T-helper 1 cell (primary cell): ENCODE results near the gene STK39.

Experiments used
- DNase-seq, 5 donors: peaks; one replicate each; pipeline ENCODE4 v3.0.0-alpha.2; 2012 to 2020

The STK39 gene

DNA sequence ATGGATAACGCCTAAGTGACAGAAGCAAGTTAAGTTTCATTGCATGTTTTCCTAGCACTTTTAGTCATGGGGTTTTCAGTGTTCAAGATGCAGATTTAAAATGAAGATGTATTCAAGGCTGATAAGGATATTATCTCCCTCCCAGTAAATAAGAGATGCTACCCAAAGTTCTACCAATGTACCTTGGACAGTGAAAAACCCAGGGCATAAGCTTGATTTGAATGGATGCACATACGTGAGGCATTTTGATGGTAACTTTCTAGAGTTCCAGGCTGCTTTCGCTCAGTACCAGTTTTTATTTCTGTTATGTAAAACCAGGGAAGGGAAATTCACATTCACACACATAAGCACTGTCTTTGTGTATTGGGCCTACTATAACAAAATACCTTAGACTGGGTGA is 90.3 kb downstream of the STK39 start:
- no peak for DNase-seq

DNA sequence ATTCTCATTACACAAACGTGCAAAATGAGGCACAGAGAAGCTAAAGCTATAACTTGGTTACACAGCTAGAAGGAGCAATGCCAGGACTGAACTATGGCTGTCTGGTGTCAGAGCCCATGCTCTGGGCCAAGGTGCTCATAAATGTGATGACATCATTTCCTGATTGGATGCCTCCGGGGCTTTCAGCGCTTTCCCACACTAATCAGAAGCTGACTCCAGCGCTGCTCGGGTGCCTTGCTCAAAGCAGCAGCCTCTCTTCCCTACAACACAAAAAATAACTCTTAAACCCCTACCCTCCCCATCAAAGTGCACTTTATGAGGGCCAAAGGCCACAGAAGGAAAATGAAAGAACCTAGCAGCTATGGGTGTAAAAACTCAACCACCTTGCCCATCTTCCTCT is 90.7 kb downstream of the STK39 start:
- no peak for DNase-seq

DNA sequence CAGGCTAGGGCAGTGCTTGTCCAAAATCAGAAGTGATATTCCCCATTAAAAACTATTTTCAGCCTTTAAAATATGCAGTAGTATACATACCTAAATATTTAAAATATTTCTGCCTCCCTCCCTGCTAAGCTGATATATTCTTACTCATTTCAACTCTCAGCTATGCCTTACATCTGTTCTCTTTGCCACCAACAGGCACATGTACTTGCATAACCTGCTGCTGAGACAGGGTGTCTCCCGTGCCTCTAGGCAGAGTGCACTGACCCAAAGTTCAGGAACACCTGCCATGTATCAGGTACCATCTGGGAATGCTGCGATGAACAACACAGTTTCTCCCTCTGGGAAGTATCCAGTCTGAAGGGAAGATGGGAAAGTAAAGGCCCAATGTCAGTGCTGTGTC is 91.7 kb downstream of the STK39 start:
- DNase-seq, result no peak

DNA sequence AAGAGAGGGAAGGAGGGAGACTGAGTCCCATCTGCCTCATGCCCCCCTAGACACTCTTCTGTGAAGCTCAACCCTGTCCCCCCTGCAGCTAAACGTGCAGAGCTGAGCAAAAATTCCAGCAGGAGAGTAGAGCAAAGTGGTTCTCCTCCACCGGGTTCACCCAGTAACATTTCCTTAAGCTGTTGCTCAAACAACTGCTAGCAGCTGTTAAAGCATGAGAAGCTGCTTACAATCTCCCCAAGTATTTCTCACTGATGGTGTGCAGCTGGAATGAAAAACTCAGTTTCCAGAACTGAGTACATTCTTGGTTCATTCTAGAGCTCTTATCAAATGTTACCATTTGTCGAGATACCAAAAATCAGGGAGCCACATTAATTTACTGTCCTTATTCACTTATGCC is 92.3 kb downstream of the STK39 start:
- DNase-seq, result no peak

DNA sequence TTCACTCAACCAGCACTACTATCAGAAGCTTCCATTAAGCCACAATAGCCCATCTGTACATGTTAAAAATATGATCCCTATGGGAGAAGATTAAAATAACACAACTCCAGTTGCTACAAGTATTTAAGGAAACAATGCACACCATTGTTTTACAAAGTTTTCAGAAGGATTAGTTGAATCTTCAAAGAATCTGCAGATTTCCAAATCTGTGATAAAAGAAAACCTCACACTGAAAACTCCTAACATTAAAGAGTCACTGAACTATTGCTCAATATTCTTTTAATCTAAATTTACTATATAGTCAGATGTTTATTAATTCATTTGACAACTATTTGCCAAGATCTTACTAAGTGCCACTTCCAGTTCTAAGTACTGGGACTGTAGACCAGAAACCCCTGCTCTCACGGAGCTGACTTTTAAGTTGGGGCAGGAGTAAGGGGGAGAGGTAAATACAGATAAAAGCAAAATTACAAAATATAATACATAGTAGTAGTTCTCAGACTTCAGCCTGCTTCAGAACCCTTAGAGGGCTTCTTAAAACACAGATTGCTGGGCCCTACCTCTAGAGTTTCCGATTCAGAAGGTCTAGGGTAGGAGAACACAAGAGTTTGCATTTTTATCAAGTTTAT is 94.4 kb downstream of the STK39 start:
- no peak for DNase-seq

DNA sequence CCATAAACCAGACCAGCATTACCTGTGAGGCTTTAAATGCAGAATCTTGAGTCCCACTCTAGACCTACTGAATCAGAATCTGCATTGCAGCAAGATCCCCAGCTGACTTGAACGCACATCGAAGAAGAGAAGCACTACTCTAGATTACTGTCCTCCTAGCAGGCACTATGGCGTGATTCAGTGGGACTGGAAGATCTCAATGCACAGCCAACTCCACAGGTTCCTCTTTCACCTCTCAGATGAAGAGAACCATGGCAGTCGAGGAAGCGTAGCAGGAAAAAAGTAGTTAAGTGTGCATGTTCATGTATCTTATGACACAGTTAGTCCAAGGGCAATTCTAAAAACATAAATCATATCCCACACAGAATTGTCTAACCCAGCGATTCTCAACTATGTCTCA is 97.4 kb downstream of the STK39 start:
- no peak for DNase-seq

DNA sequence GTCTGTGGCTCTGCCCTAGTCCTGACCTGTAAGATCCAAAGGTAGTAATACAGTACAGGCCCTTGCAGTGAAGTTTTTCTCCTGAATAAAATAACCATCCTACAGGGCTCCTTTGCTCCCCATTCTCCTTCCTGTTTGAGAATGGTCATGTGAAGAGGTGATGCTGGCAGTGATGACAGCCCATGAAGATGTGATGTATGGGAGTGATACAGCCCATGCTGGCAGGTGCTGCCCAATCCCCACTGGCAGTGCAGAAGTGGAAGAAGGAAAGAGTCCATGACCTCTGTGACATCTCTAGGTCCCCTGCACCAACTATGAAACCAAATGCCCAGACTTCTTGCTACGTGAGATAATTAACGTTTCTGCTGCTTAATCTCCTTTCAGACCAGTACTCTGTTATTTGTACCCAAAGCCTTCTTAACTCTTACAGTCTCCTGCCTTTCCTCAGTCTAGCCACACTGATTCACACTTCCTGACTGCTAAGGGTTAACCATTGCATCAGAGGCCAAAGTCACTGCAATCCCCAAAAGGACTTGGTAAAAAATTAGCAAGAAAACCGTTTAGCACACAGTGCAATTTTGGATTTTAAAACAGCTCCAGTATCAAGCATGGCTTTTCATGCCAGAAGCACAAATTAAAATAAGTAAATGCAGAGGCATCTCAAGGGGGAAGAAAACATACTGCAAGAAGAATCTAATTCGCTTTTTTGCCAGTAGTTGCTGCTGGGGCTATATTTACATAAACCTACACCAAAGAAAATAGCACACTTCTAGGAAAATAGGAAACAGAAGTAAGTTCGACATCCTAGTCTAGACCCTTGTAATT is 98.0 kb downstream of the STK39 start:
- DNase-seq, result no peak

DNA sequence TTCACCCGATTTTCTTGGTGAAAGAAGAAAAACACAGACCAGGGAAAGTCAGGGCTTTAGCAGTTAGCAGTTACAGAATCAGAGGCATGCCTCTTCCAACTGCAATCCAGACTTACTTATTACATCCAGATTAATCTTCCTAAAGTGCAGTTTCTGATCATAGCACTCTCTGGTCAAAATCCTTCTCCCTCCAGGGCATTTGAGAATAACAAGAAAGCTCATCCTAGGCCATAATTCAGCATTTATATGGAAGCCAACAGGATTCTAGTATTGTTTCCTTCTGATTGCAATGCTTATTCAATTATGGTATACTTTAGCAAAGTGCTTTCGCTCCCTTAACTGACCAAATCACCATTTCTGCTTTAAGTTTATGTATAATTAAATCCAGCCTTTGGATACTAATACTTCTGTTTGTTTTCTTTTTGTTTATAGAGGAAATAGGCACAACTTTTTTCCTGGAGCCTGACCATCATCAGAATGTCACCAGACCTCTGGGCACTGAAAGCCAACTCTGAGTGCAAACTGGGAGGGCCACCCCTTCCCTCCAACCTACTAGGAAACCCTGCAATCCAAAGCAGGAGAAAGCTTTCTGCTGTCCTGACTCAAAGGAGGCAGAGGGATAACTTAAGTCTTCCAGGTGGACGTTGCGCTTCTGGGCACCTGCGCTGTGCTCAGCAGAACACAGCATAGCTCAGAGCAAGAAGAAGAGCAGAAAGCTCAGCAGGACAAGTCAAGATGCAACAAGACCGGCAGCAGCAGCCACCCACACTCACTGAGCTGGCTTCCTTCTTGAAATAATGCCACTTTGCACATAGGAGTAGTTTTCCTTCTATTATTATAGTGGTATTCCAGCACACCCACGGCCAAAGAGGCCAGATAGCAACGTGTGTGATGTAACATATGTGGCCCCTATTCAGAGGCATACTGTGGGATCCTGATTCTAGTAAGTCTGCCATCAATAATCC is 99.3 kb downstream of the STK39 start:
- DNase-seq, result no peak

DNA sequence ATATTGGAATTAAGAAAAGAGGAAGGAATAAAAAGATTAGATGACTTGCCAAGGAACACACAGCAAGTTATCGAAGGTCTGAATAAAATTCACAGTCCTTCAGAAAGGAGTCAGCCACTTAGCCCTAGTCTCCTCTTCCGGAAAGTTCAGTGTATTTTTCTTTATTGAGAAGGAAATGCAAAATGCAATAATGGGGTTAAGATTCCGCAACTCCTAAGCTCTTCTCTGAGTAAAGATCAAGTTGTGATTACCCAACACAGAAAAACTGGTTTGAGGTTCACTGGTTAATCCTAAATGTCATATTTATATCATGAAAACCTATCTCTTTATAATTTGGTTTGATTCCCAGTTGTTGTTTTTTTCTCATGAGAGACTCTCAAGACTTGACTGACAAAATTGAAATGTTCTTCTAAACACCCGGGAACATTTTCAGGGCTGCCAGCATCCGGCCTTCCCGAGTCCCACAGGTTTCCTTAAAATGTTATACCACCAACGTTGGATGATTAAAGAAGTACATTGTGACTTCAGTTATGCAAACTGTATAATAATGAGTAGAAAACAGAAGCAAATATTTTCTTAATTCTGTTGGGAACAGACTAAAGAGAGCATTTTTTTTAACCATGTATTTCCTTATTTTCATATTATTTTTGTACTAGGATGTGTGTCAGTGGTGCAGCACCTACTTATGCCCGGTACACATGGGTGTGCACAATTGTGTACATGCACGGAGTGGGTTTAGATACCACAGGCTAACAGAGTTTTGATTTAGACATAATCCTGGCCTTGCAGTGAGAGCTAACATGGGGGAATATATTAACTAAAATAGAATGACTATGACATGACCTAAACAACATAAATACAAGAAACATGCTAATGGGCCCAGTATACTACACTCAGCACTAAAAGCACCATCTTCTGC is 100.2 kb downstream of the STK39 start:
- no peak for DNase-seq

DNA sequence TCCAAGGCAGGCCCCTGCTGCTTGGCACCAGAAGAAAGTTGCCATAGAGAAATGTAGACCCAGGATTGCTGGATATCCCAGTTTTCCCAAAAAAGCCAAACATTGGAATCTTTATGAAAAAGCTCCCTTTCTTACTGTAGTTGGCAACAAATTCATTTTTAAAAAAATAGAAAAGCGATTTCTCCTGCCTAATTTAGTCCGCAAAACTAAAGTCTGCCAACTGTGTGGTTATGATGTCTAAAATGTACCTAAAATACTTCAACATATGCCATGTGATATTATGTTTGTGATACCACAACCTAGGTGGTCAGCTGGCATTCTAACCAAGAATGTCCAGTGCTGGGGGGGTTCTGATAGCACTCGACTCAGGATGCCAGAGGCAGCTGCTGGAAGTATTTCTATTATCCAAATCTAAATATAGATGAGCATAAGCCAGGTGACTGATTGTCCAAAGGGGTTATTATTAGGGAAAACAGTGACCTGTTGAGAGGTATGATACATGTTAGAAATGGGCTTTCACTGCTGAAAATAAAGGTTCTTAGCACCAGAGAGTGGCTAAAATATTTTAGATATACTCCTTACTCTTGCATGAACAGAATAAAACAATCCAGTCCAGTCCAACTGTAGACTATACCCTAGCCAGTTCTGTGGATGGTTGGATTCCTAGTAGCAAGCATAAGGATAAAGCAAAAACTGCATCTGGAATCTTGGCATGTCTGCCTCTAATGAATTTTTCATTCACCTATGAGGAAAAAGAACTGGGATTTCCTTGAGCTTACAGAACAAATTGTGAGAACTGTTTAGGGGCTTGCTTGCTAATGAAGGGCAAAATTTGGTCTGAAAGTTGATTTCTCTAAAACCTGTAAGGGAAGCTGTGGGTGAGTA is 101.7 kb downstream of the STK39 start:
- no peak for DNase-seq

DNA sequence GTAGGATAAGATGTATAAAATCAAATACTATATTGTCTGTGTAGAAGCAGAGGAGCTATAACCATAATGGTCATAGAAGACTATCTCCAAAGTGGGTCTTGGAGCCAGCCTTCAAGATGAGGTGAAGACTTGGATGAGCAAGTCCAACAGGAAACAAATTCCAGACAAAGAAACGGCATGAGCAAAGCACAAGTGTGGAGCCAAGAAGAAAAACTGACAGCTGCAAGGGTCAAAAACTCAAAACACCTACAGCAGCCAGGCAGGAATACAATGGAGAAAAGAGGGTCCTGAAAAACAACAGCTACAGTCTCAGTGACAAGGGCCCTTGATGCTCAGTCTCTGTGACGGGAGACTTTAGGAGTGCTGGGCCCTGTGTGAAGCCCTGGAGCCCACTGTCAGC is 102.4 kb downstream of the STK39 start:
- no peak for DNase-seq

DNA sequence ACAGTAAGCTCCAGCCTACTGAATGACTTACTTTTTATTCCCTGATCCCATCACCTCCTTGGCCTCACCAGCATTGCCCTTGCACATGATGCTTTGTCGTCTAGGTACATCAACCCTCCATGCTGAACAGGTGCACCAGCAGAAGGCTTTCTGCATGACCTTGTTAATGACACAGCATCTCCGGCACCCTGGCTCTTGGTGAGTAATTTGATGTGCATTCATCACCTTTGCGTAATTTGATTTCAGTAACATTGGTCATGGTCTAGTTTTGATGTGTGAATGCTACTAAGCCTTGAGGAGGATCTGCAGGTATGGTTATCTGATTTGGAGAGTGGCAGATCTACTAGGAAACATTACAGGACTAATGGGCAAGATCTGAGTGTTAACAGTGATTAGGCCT is 103.6 kb downstream of the STK39 start:
- no peak for DNase-seq

DNA sequence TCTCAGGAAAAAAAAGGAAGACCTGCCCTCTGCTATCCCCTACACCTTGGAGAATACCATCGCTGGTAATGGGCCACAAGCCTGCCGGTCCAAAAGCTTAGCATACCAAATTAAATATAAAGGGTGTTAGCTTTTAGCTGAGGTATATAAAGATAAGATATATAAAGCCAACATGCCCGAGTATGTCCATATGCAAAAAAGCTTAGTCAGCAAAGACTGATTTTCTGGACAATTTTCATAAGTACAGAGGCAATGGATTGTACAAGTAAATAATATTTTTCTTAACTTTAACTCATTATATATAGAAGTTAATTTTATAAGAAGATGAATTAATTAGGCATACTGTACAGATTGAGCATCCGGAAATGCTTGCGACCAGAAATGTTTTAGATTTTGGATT is 106.5 kb downstream of the STK39 start:
- no peak for DNase-seq

DNA sequence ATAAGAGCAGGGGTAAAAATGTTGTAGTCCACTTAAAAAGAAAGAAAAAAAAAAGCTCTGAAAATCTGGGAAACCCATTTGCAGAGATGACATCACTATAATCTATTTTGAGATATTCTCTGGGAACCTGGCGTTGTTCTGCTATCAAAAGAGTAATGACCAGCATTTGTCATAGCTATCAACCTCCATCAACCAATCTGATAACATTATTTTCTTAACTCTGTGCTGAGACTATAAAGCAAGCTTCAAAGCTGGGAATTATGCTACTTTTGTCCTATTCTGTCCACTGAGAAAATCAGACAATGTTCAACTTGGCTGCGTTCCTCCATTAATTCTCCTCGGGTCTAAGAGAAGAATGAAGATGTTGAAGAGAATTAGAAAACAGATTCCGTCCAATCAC is 107.5 kb downstream of the STK39 start:
- DNase-seq, result no peak

DNA sequence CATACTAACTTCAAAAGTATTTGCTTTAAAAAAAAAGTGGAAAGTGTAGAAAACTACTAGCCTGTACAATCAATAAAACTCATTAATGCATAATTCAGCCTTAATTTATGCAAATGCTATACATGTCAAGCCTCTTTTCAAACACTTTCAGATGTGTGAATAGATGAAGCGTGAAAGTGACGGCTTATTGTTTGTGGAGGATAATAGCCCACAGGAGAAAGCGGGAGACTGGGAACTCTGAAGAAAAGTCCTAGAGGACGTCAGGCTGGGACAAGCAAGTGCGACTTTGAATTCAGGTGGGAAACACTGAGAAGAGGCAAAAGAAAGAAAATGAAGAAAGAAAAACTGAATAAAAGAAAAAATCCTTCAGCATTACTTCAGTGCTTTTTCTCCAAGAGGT is 108.5 kb downstream of the STK39 start:
- no peak for DNase-seq

DNA sequence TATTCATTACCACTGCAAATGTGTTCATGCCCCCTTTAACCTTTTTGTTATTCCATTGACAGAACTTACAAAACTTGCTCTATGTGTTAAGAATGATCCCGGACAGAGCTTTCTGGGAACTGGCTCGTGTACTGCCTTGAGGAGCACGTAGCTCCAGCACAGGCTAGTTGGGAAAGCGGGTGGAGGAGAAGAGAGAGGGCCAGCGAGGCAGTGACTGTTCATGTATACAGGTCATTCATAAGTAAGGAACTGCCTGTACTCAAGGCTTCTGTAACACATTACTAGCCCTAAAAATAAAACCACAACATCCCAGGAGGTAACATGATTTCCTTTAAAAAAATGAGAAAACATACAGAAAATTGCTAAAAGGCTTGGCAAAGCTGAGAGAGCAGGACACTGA is 109.0 kb downstream of the STK39 start:
- no peak for DNase-seq

DNA sequence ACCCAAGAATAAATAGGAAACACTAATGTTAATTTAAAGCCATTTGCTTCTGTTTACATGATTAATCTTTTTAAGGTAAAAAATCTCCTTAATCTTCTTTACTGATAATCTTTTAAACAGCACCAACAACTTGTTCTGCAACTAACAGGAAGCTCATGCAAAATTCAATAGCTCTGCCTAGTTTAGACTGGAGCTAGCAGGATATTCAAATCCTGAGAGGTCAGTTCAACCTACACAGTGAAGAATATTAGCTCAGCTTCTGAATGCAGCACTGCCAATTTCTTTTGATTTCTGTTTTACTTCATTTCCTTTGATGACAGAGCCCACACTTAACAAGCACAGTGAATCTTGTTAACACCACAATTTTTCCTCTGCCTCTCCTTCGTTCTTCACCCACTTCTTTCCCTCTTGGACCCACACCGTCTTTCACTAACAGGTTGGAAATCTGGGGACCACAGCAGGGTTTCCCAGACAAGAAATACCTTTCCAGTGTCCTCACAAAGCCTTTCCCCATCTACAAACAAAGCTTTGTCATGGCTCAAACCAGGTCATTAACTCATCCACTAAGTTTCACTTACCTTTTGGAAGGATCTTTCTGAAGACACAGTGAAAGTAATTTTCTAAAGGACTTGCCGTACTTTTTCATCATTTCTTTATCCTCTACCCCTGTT is 109.8 kb downstream of the STK39 start:
- no peak for DNase-seq

DNA sequence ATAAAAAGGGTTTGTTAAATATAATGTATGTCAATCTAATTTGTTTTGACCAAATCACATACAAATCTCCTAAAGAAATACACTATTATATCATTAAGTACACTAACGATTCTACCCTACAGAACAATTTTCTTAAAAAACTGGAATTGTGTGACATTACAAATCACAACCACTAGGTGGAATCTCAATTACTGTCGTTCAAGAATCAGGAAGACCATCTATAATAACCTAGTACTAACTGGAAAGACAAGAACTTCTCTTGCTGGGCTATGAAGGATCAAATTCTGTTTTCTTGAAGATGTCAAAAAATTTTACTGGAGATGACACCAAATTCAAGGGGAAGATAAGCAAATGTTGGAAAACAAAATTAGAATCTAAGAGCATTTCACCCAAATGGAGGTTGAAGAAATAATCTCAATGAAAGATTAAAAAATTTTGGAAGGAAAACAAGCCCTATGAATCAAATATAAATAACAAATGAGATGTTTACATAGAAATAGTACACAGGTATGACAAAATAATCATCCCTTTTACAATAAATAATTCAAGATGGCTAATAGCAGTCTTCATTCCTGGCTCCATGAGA is 110.9 kb downstream of the STK39 start:
- DNase-seq, result peak in 1 of 5 donors; percentile 36

DNA sequence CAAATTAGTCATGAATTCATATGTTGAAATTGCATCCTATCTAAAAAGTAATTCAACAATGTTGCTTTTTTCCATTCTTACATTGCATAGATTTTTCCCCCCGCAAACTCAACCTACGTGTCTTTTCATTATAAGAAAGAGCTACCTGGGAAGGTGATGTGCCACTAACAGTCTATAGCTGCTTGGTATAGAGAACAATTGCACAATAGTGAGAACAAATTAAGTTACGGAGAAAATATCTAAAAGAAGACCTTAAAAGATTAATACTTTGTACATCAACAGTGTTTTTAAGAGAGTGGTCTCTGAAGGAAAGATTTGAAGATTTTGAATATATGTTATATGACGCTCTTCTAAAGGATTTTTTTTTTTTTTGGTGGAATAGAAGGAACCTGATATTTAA is 111.8 kb downstream of the STK39 start:
- DNase-seq, result no peak

DNA sequence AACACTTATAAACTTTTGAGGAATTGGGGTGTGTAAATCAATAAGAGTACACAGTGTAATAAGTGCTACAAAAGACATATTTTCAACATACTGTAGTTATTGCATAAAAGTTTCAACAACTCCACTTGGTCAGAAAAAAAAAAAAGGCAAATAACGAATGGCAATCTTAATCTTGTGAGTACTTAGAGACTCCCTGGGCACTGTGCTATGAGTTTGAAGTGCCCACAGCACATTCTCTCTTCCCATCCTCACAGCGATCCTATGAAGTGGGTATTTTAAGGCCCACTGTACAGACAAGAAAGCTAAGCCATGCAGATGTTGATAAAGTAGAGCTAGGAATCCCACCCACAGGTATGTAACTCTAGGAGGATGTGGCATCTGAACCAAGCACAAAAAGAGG is 112.3 kb downstream of the STK39 start:
- no peak for DNase-seq
